ENCODE results near the gene SSRP1. TPM values are rescaled to one million over a fixed set of nuclear protein-coding genes. Genes with fewer than 3 reads are reported as not detected.

SSRP1 gene
- total and polyA plus RNA-seq, 2 of the 4 experiments (the other 2 are of a cell fraction): 106 to 146 TPM

GRCh38 chr11:57305523-57305922, 30.2 kb downstream of the SSRP1 start:
- ChIA-PET CTCF (no interaction called here), POLR2A (ENCODE audit: unreplicated experiment) (no interaction called here)
- Histone ChIP-seq H2AFZ (replicated peaks; ENCODE audit: low read length, poor library complexity) (no peak overlapping the region), H2BK15ac (ENCODE audit: low read depth, low read length) (no peak overlapping the region), H4K20me1 (ENCODE audit: insufficient read depth, low read length) (peaks cover 60% of the 10 kb centered on the region), H3K27me3 (ENCODE audit: control insufficient read depth, insufficient read depth, low read length) (no peaks in the 10 kb centered on the region), H2AK5ac (ENCODE audit: low read depth, low read length) (no peak overlapping the region; the same call in 1 of the 2 replicates), H3K27ac (ENCODE audit: insufficient read depth, low read length) (no peak overlapping the region), H3K9me1 (ENCODE audit: insufficient read depth, low read length) (peaks cover 50% of the 10 kb centered on the region), H4K91ac (ENCODE audit: insufficient read depth, low read depth, low read length) (no peak overlapping the region), H3K9ac (ENCODE audit: low read depth, low read length) (no peak overlapping the region), H3K4me1 (ENCODE audit: control insufficient read depth, insufficient read depth, low read length) (peaks cover 37% of the 10 kb centered on the region), H3K36me3 (ENCODE audit: control insufficient read depth, insufficient read depth, low read length) (peaks cover 73% of the 10 kb centered on the region), H3K14ac (replicated peaks; ENCODE audit: low read depth, low read length) (peak overlapping the region; percentile 59; the same call in 1 of the 2 replicates), H3K23ac (ENCODE audit: low read depth, low read length) (0 out of 2 replicates have a peak overlapping the region, but pooled peaks have one; percentile 7), H2BK20ac (ENCODE audit: low read depth, low read length) (no peak overlapping the region), H4K8ac (ENCODE audit: low read depth in 2 of 2, low read length in 2 of 2) (no peak overlapping the region; a peak in 1 of 4 replicates), H2BK5ac (ENCODE audit: low read depth, low read length, poor library complexity, severe bottlenecking) (no peak overlapping the region), H3K79me1 (ENCODE audit: low read depth in 1 of 2, low read length in 2 of 2) (peaks cover 40 to 85% of the 10 kb centered on the region in 2 experiments), H2AK9ac (replicated peaks; ENCODE audit: low read depth, low read length, poor library complexity) (no peak overlapping the region), H4K5ac (ENCODE audit: low read depth, low read length) (no peak overlapping the region), H2BK120ac (ENCODE audit: low read depth, low read length) (no peak overlapping the region), H3K18ac (ENCODE audit: low read depth, low read length) (no peak overlapping the region), H3K4me3 (ENCODE audit: insufficient read depth, low read depth, low read length) (no peak overlapping the region), H3K4me2 (ENCODE audit: low read depth, low read length) (no peak overlapping the region), H3K9me3 (ENCODE audit: control insufficient read depth, insufficient read depth, low read length) (no peaks in the 10 kb centered on the region), H3K56ac (ENCODE audit: extremely low read depth, insufficient read depth, low read length) (no peak overlapping the region), H3K4ac (ENCODE audit: low read depth, low read length) (0 out of 2 replicates have a peak overlapping the region, but pooled peaks have one; percentile 13)
- in situ Hi-C loops (cut with MboI; ENCODE audit: low sequenced_read_pairs): no loop called here
- DNase-seq (no peak), ATAC-seq (ENCODE audit: low read depth) (no peak)
- intact Hi-C loops (cut with micrococcal nuclease): no loop called here
- dilution Hi-C loops (cut with HindIII; ENCODE audit: low sequenced_read_pairs, unreplicated experiment): no loop called here
- no TSS peak for BruUV-seq (replicated peaks)
- TF ChIP-seq CEBPB (IDR thresholded peaks at IDR 0.05; ENCODE audit: low read depth, low read length): no peak
- TF ChIP-seq MAFK (IDR thresholded peaks at IDR 0.05; ENCODE audit: low read depth, low read length): no peak
- TF ChIP-seq NFE2L2 (IDR thresholded peaks at IDR 0.05; ENCODE audit: low read depth, low read length): no peak
- no peak for TF ChIP-seq BHLHE40 (IDR thresholded peaks at IDR 0.05; ENCODE audit: low read depth, low read length)
- TF ChIP-seq SMC3 (IDR thresholded peaks at IDR 0.05; ENCODE audit: low read depth, low read length): no peak
- TF ChIP-seq RFX5 (IDR thresholded peaks at IDR 0.05; ENCODE audit: low read depth, low read length): no peak
- no peak for TF ChIP-seq POLR2A (IDR thresholded peaks at IDR 0.05; ENCODE audit: low read depth, low read length)
- WGBS, 2 experiments (ENCODE audit: extremely low coverage in 2 of 2, insufficient read length in 1 of 2): 60% methylated on average over 1 of the region's 8 CpGs; no CpG with 5 or more reads in 1 of the 2 experiments
